K562 (cell line): ENCODE data around the gene SLC25A10. TPM values are rescaled to one million over a fixed set of nuclear protein-coding genes. Genes with fewer than 3 reads are reported as not detected.

Experiments
- PTBP1 ChIP-seq: fragments of 200-400 bp; formaldehyde crosslinking; IDR thresholded peaks from 2 replicates; pipeline ENCODE4 v1.6.1; 2017; ENCODE audit warnings: low read depth, low read length
- polyA plus RNA-seq, 8 experiments: library from polyadenylated mRNA; depleted of rRNA in 4 of 8; stranded (reverse) in 5 of 8; unstranded in 3 of 8; fragments of >200 nt; fragmentation: Nextera tagmentation in 2 of 8; fragmentation: Illumina TruSeq in 1 of 8; extraction: Ambion mirVana in 2 of 8; extraction: Trizol in 1 of 8; gene quantifications; 2 replicates each; pipeline versions ENCODE4 v1.2.1 to v1.2.3, GENCODE V29; 2011 to 2014; ENCODE audit warnings: inconsistent platforms in 1 of 8, missing spikeins in 1 of 8
- total RNA-seq, 7 experiments: library from RNA; depleted of rRNA in 6 of 7; stranded (reverse); fragments of >200 nt in 6 of 7; fragmentation: Illumina TruSeq in 2 of 7; extraction: Trizol in 2 of 7; gene quantifications; 2 replicates each; pipeline versions ENCODE4 v1.2.1 to v1.2.3, GENCODE V29; 2011 to 2021; ENCODE audit warnings: low replicate concordance in 1 of 7
- TF ChIP-seq, protein P1 (sequence below), 2 experiments: fragments of 450-650 bp in 1 of 2; sonication (generic) in 1 of 2; formaldehyde crosslinking in 1 of 2; IDR thresholded peaks; 2 replicates each; pipeline versions ENCODE4 v1.7.1 to v1.9.0; 2016 to 2022; ENCODE audit warnings: inconsistent platforms in 1 of 2, mild to moderate bottlenecking in 1 of 2, missing genetic modification reagents in 1 of 2

The SLC25A10 gene
- total and polyA plus RNA-seq, 9 of the 15 experiments (the other 6 are each of a cell fraction or from before 2014, with no cell fraction given) = 0.10 to 85.6 (median 34.3) TPM

GRCh38 chr17:81708739-81709185 is 3.3 kb upstream of the SLC25A10 start (continued):
- TF ChIP-seq, protein P1, sequence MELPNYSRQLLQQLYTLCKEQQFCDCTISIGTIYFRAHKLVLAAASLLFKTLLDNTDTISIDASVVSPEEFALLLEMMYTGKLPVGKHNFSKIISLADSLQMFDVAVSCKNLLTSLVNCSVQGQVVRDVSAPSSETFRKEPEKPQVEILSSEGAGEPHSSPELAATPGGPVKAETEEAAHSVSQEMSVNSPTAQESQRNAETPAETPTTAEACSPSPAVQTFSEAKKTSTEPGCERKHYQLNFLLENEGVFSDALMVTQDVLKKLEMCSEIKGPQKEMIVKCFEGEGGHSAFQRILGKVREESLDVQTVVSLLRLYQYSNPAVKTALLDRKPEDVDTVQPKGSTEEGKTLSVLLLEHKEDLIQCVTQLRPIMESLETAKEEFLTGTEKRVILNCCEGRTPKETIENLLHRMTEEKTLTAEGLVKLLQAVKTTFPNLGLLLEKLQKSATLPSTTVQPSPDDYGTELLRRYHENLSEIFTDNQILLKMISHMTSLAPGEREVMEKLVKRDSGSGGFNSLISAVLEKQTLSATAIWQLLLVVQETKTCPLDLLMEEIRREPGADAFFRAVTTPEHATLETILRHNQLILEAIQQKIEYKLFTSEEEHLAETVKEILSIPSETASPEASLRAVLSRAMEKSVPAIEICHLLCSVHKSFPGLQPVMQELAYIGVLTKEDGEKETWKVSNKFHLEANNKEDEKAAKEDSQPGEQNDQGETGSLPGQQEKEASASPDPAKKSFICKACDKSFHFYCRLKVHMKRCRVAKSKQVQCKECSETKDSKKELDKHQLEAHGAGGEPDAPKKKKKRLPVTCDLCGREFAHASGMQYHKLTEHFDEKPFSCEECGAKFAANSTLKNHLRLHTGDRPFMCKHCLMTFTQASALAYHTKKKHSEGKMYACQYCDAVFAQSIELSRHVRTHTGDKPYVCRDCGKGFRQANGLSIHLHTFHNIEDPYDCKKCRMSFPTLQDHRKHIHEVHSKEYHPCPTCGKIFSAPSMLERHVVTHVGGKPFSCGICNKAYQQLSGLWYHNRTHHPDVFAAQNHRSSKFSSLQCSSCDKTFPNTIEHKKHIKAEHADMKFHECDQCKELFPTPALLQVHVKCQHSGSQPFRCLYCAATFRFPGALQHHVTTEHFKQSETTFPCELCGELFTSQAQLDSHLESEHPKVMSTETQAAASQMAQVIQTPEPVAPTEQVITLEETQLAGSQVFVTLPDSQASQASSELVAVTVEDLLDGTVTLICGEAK (IDR thresholded peaks at IDR 0.05) = no peak
- TF ChIP-seq, protein P1 (CRISPR knock-in tag; IDR thresholded peaks at IDR 0.05) = no peak
- TF ChIP-seq PTBP1 = 0 out of 2 replicates have a peak, but pooled peaks have one; percentile 51
- TF ChIP-seq, all 486 proteins: peak for 6
